ENCODE results near the gene OR2B2. TPM values are rescaled to one million over a fixed set of nuclear protein-coding genes. Genes with fewer than 3 reads are reported as not detected.

Gene OR2B2
- total RNA-seq, 1 donor from 2014 or later: not detected

- DNase-seq (ENCODE audit: low spot score): no peak
- Mint-ChIP-seq H3K4me3 (ENCODE audit: unreplicated experiment) (no peak overlapping the region), H3K36me3 (ENCODE audit: low read depth) (no peaks in the 10 kb centered on the region), H3K27me3 (ENCODE audit: low read depth) (no peaks in the 10 kb centered on the region), H3K4me1 (ENCODE audit: low read depth) (peaks cover 12% of the 10 kb centered on the region), H3K9me3 (ENCODE audit: low read depth) (no peaks in the 10 kb centered on the region), H3K27ac (ENCODE audit: unreplicated experiment) (no peak overlapping the region)
- TF ChIP-seq CTCF (IDR thresholded peaks at IDR 0.05): no peak
These were observed 14.5 kb downstream of the OR2B2 start for GRCh38 chr6:27897580-27898206.

- no peak for DNase-seq (ENCODE audit: low spot score)
- Mint-ChIP-seq H3K9me3 (ENCODE audit: low read depth) (no peaks in the 10 kb centered on the region), H3K4me3 (ENCODE audit: unreplicated experiment) (no peak overlapping the region), H3K4me1 (ENCODE audit: low read depth) (peaks cover 20% of the 10 kb centered on the region), H3K36me3 (ENCODE audit: low read depth) (no peaks in the 10 kb centered on the region), H3K27ac (ENCODE audit: unreplicated experiment) (no peak overlapping the region), H3K27me3 (ENCODE audit: low read depth) (no peaks in the 10 kb centered on the region)
- no peak for TF ChIP-seq CTCF (IDR thresholded peaks at IDR 0.05)
These were observed 15.8 kb downstream of the OR2B2 start for GRCh38 chr6:27896398-27896796.

- no peaks in the 10 kb centered on the region for H3K27me3 Mint-ChIP-seq (ENCODE audit: low read depth)
- no peak overlapping the region for H3K27ac Mint-ChIP-seq (ENCODE audit: unreplicated experiment)
- H3K4me1 Mint-ChIP-seq (ENCODE audit: low read depth): peaks cover 30% of the 10 kb centered on the region
- TF ChIP-seq CTCF (IDR thresholded peaks at IDR 0.05): peak; percentile 93
- H3K4me3 Mint-ChIP-seq (ENCODE audit: unreplicated experiment): no peak overlapping the region
- no peaks in the 10 kb centered on the region for H3K9me3 Mint-ChIP-seq (ENCODE audit: low read depth)
- H3K36me3 Mint-ChIP-seq (ENCODE audit: low read depth): no peaks in the 10 kb centered on the region
- no peak for DNase-seq (ENCODE audit: low spot score)
These were observed 17.1 kb downstream of the OR2B2 start for GRCh38 chr6:27894839-27895762.

- no peaks in the 10 kb centered on the region for H3K27me3 Mint-ChIP-seq (ENCODE audit: low read depth)
- no peak overlapping the region for H3K27ac Mint-ChIP-seq (ENCODE audit: unreplicated experiment)
- TF ChIP-seq CTCF (IDR thresholded peaks at IDR 0.05): no peak
- H3K9me3 Mint-ChIP-seq (ENCODE audit: low read depth): no peaks in the 10 kb centered on the region
- H3K4me3 Mint-ChIP-seq (ENCODE audit: unreplicated experiment): no peak overlapping the region
- no peak for DNase-seq (ENCODE audit: low spot score)
- H3K36me3 Mint-ChIP-seq (ENCODE audit: low read depth): no peaks in the 10 kb centered on the region
- H3K4me1 Mint-ChIP-seq (ENCODE audit: low read depth): peaks cover 39% of the 10 kb centered on the region
These were observed 18.1 kb downstream of the OR2B2 start for GRCh38 chr6:27893836-27894807.
